K562 (cell line): ENCODE data around the gene TMEM131. TPM values are rescaled to one million over a fixed set of nuclear protein-coding genes. Genes with fewer than 3 reads are reported as not detected.

Source experiments
- ATAC-seq: fragments of 200-7000 bp; cut with Tn5 transposase; 3 replicates; pipeline ENCODE4 v1.9.1; 2020; ENCODE audit warnings: moderate library complexity
- BruUV-seq: library from RNA; stranded (reverse); fragments of 400-500 nt; replicated peaks from 2 replicates; lab custom pipeline; 2021; lab: Mats Ljungman, UMichigan
- CTCF ChIA-PET: fragments of 300-600 bp; formaldehyde crosslinking; extraction: SDS; loops from one replicate; lab custom pipeline; 2021; ENCODE audit warnings: low intra/inter-chr PET ratio; lab: Yijun Ruan, JAX
- POLR2A ChIA-PET: fragments of 300-600, 350-650 bp; sonication (Branson Sonifier 250); formaldehyde crosslinking; extraction: SDS; loops from one replicate; lab custom pipeline; 2021; ENCODE audit warnings: antibody characterized with exemption, inconsistent platforms; lab: Yijun Ruan, JAX
- DNase-seq, 4 experiments: peaks; one replicate each; pipeline versions ENCODE4 v3.0.0 to v3.0.0-alpha.2; 2011 to 2018; ENCODE audit warnings: low spot score in 3 of 4, mixed read lengths in 3 of 4; ENCODE audit errors: extremely low read depth in 1 of 4
- FAIRE-seq: peaks from 2 replicates; lab custom pipeline; 2011; peaks lifted over from hg19 to GRCh38; lab: Jason Lieb, UNC
- H2AFZ ChIP-seq: 2 replicates; pipeline ENCODE4 v1.6.0; 2011; ENCODE audit warnings: low read depth, low read length, control low read depth, inconsistent platforms
- H3K27ac ChIP-seq: fragments of 200-600 bp; 3 replicates; pipeline ENCODE4 v1.8.0; 2011; ENCODE audit warnings: low read depth, mild to moderate bottlenecking, control low read depth, inconsistent platforms, low read length, moderate library complexity, mixed read lengths; ENCODE audit errors: extremely low read depth
- H3K27me3 ChIP-seq, 2 experiments: fragments of 300-600 bp in 1 of 2; 2 replicates in 1 of 2; 3 replicates in 1 of 2; pipeline versions ENCODE4 v1.6.0 to v1.8.0; 2011; ENCODE audit warnings: inconsistent platforms in 2 of 2, low read length in 2 of 2, mild to moderate bottlenecking in 1 of 2, mixed read lengths in 1 of 2, moderate library complexity in 1 of 2; ENCODE audit not compliant: control insufficient read depth in 2 of 2, insufficient read depth in 2 of 2
- H3K36me3 ChIP-seq: fragments of 300-600 bp; 3 replicates; pipeline ENCODE4 v1.8.0; 2011; ENCODE audit warnings: mild to moderate bottlenecking, low read length, inconsistent platforms; ENCODE audit not compliant: control insufficient read depth, insufficient read depth
- H3K4me1 ChIP-seq, 2 experiments: fragments of 200-600 bp in 1 of 2; replicated peaks in 1 of 2; 2 replicates in 1 of 2; 3 replicates in 1 of 2; pipeline versions ENCODE4 v1.5.1 to v1.8.0; 2011; ENCODE audit warnings: inconsistent platforms in 2 of 2, low read length in 2 of 2, mild to moderate bottlenecking in 1 of 2, mixed read lengths in 1 of 2, moderate library complexity in 1 of 2; ENCODE audit not compliant: control insufficient read depth in 2 of 2, insufficient read depth in 2 of 2
- H3K4me2 ChIP-seq: 2 replicates; pipeline ENCODE4 v1.6.1; 2011; ENCODE audit warnings: low read length, control low read depth, inconsistent platforms, mixed read lengths; ENCODE audit not compliant: insufficient read depth
- H3K4me3 ChIP-seq: fragments of 200-600 bp; sonication (generic), shearing (Covaris generic); 2 replicates; pipeline ENCODE4 v1.5.1; 2016; ENCODE audit warnings: control low read depth, inconsistent platforms
- H3K79me2 ChIP-seq: fragments of 200-600 bp; 3 replicates; pipeline ENCODE4 v1.8.0; 2011; ENCODE audit warnings: low read length, inconsistent platforms; ENCODE audit not compliant: control insufficient read depth, insufficient read depth
- H3K9ac ChIP-seq, 2 experiments: 2 replicates each; pipeline versions ENCODE4 v1.6.0 to v1.6.1; 2011; ENCODE audit warnings: low read depth in 2 of 2, low read length in 2 of 2, control low read depth in 1 of 2, inconsistent platforms in 1 of 2, mild to moderate bottlenecking in 1 of 2, mixed read lengths in 1 of 2; ENCODE audit not compliant: insufficient read depth in 1 of 2
- H3K9me1 ChIP-seq: one replicate; pipeline ENCODE4 v1.6.0; 2011; ENCODE audit warnings: inconsistent platforms, mild to moderate bottlenecking, low read length, moderate library complexity; ENCODE audit not compliant: control insufficient read depth, insufficient read depth
- H3K9me3 ChIP-seq: replicated peaks from 2 replicates; pipeline ENCODE4 v1.5.1; 2011; ENCODE audit warnings: low read depth, low read length, inconsistent platforms; ENCODE audit not compliant: control insufficient read depth, insufficient read depth
- H4K20me1 ChIP-seq: replicated peaks from 2 replicates; pipeline ENCODE4 v1.6.1; 2011; ENCODE audit warnings: low read length, inconsistent platforms, mixed read lengths; ENCODE audit not compliant: control insufficient read depth, insufficient read depth
- ASH1L ChIP-seq: fragments of 450-650 bp; IDR thresholded peaks from 2 replicates; pipeline ENCODE4 v1.6.1; 2018; ENCODE audit warnings: borderline replicate concordance, mild to moderate bottlenecking, low read depth; ENCODE audit not compliant: partially characterized antibody
- HNRNPL ChIP-seq: fragments of 200-400 bp; formaldehyde crosslinking; IDR thresholded peaks from 2 replicates; pipeline ENCODE4 v1.6.1; 2017; ENCODE audit warnings: low read depth, mild to moderate bottlenecking, low read length
- PCBP1 ChIP-seq: fragments of 200-400 bp; formaldehyde crosslinking; IDR thresholded peaks from 2 replicates; pipeline ENCODE4 v1.6.1; 2018; ENCODE audit warnings: mild to moderate bottlenecking, low read depth, low read length; ENCODE audit not compliant: poor library complexity, severe bottlenecking
- PHTF2 ChIP-seq: fragments of 250-450 bp; sonication (Bioruptor Pico); IDR thresholded peaks from 2 replicates; pipeline ENCODE4 v1.5.0; 2021; ENCODE audit warnings: mild to moderate bottlenecking
- RBM22 ChIP-seq: fragments of 200-400 bp; formaldehyde crosslinking; IDR thresholded peaks from 2 replicates; pipeline ENCODE4 v1.6.1; 2018; ENCODE audit warnings: low read length, low read depth; ENCODE audit not compliant: poor library complexity, severe bottlenecking
- SIRT6 ChIP-seq: IDR thresholded peaks from one replicate; pipeline ENCODE4 v1.6.1; 2012; ENCODE audit warnings: low read depth, mild to moderate bottlenecking, control low read depth, inconsistent platforms, low read length, moderate library complexity
- STAT5B ChIP-seq: fragments of 250-450 bp; sonication (Bioruptor Pico); IDR thresholded peaks from 2 replicates; pipeline ENCODE4 v1.8.0; 2021; ENCODE audit warnings: mild to moderate bottlenecking, inconsistent platforms
- USF1 ChIP-seq: sonication (generic); formaldehyde crosslinking; IDR thresholded peaks from 2 replicates; pipeline ENCODE4 v1.9.0; 2022; ENCODE audit warnings: mild to moderate bottlenecking, missing genetic modification reagents
- WGBS: fragments of 100-300 bp; shearing (Covaris generic); methylation state at CpG from one replicate; pipeline ENCODE4 v1.1.6; 2016; ENCODE audit warnings: low coverage, mixed read lengths; ENCODE audit not compliant: insufficient coverage; ENCODE audit errors: missing lambda C conversion rate; 5-methylcytosine and 5-hydroxymethylcytosine counted together
- in situ Hi-C: fragments of 300-500 bp; cut with MboI; formaldehyde crosslinking; loops from 4 replicates; pipeline ENCODE4 v1.15.0; 2018; ENCODE audit warnings: inconsistent platforms, mixed read lengths
- intact Hi-C: fragments of 100-400 bp; cut with micrococcal nuclease; formaldehyde crosslinking; loops from 2 replicates; pipeline ENCODE4 v1.14.2; 2022
- polyA plus RNA-seq, 8 experiments: library from polyadenylated mRNA; depleted of rRNA in 4 of 8; stranded (reverse) in 5 of 8; unstranded in 3 of 8; fragments of >200 nt; fragmentation: Nextera tagmentation in 2 of 8; fragmentation: Illumina TruSeq in 1 of 8; extraction: Ambion mirVana in 2 of 8; extraction: Trizol in 1 of 8; gene quantifications; 2 replicates each; pipeline versions ENCODE4 v1.2.1 to v1.2.3, GENCODE V29; 2011 to 2014; ENCODE audit warnings: inconsistent platforms in 1 of 8, missing spikeins in 1 of 8
- total RNA-seq, 7 experiments: library from RNA; depleted of rRNA in 6 of 7; stranded (reverse); fragments of >200 nt in 6 of 7; fragmentation: Illumina TruSeq in 2 of 7; extraction: Trizol in 2 of 7; gene quantifications; 2 replicates each; pipeline versions ENCODE4 v1.2.1 to v1.2.3, GENCODE V29; 2011 to 2021; ENCODE audit warnings: low replicate concordance in 1 of 7

TMEM131 gene
- total and polyA plus RNA-seq, 9 of the 15 experiments (the other 6 are each of a cell fraction or from before 2014, with no cell fraction given), result 2.5 to 21.1 (median 12.4) TPM

DNA sequence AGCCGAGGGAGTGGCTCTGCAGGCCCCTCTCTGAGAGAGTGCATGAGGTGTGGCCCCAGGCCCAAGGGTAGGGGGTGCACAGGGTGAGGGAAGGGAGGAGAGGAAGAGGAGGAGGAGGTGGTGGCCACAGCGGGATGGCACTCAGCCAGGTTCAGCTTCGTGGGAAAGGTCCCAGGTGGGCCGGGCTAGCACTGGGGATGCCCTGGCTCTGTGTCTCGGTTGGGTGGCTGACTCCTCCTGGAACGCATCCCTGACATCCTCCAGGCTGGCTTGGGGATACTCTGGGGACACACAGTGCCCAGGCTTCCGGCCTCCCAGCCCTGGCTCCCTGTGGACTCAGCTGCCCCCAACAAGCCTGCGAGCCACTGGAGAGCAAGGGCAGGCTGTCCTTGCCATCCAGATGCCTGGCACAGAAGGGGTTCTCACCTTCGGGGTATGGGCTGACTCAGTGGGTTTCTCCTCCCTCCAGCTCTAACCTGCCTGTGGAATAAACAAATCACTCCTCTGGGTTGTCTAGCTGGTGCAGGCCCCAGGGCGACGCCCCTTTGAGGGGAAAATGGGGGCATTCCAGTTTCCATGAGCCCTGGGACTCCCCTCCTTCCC lies 283.0 kb downstream of the TMEM131 start:
- ATAC-seq, result no peak
- POLR2A ChIA-PET, result interaction anchor here (1.0 kb wide), 1 partner anchor 9 kb away, joined by 3 read pairs; no protein-coding TSS in a partner anchor
- Histone ChIP-seq H3K9me3 (no peaks in the 10 kb centered on the region; the same call in 1 of the 2 replicates), H3K4me3 (no peak overlapping the region), H3K27me3 (no peaks in the 10 kb centered on the region; a peak in 1 of 5 replicates), H3K36me3 (no peaks in the 10 kb centered on the region), H3K27ac (no peak overlapping the region), H4K20me1 (0 out of 2 replicates have a peak, but pooled peaks cover 4% of the 10 kb centered on the region), H3K9me1 (peaks cover 3% of the 10 kb centered on the region), H3K4me2 (no peak overlapping the region), H3K9ac (peak overlapping the region in 1 of 2 experiments; percentile 78; a peak in 2 of 4 replicates), H3K4me1 (peaks cover 24 to 45% of the 10 kb centered on the region in 2 experiments), H3K79me2 (no peaks in the 10 kb centered on the region), H2AFZ (0 out of 2 replicates have a peak overlapping the region, but pooled peaks have one; percentile 8)
- WGBS, result 60% methylated on average over 9 of the region's 11 CpGs
- no TSS peak for BruUV-seq
- intact Hi-C loops, result no loop called here
- in situ Hi-C loops, result no loop called here
- TF ChIP-seq RBM22, result no peak
- TF ChIP-seq PHTF2 (CRISPR knock-in tag), result no peak
- no peak for TF ChIP-seq PCBP1
- TF ChIP-seq HNRNPL, result no peak
- no peak for TF ChIP-seq SIRT6
- TF ChIP-seq USF1 (CRISPR knock-in tag), result no peak
- TF ChIP-seq STAT5B (CRISPR knock-in tag), result no peak
- no peak for TF ChIP-seq ASH1L
- no peak for FAIRE-seq
- CTCF ChIA-PET, result no interaction called here
- no peak for DNase-seq
